Progenitor cell of endocrine pancreas (in vitro differentiated cells): ENCODE data around the gene CCDC136. TPM values are rescaled to one million over a fixed set of nuclear protein-coding genes. Genes with fewer than 3 reads are reported as not detected.

Experiments
- DNase-seq: peaks from one replicate; pipeline ENCODE4 v3.0.0; 2021; ENCODE audit warnings: low spot score; ENCODE audit not compliant: unreplicated experiment
- H3K27ac Mint-ChIP-seq: 2 replicates; pipeline ENCODE4 v1.8.0; 2021; ENCODE audit warnings: mild to moderate bottlenecking, moderate library complexity, mixed read lengths
- H3K27me3 Mint-ChIP-seq: 2 replicates; pipeline ENCODE4 v1.8.0; 2021; ENCODE audit warnings: mixed read lengths
- H3K36me3 Mint-ChIP-seq: 2 replicates; pipeline ENCODE4 v1.8.0; 2022; ENCODE audit warnings: mixed read lengths; ENCODE audit not compliant: insufficient read depth
- H3K4me1 Mint-ChIP-seq: 2 replicates; pipeline ENCODE4 v1.8.0; 2021; ENCODE audit warnings: low read depth, mixed read lengths
- H3K4me3 Mint-ChIP-seq: 2 replicates; pipeline ENCODE4 v1.8.0; 2021; ENCODE audit warnings: low read depth, mild to moderate bottlenecking, moderate library complexity, mixed read lengths
- H3K9me3 Mint-ChIP-seq: 2 replicates; pipeline ENCODE4 v1.8.0; 2021; ENCODE audit warnings: low read depth, mixed read lengths
- total RNA-seq: library from RNA; stranded (reverse); gene quantifications from 2 replicates; pipeline ENCODE4 v1.2.1, GENCODE V29; 2021
- TF ChIP-seq, protein P1 (sequence below): fragments of 200-600 bp; sonication (generic); IDR thresholded peaks from one replicate; pipeline ENCODE4 v1.5.0; 2021; ENCODE audit warnings: antibody characterized with exemption, mild to moderate bottlenecking; ENCODE audit not compliant: unreplicated experiment

The CCDC136 gene
- total RNA-seq, 1 donor from 2014 or later, result 74.2 TPM

DNA sequence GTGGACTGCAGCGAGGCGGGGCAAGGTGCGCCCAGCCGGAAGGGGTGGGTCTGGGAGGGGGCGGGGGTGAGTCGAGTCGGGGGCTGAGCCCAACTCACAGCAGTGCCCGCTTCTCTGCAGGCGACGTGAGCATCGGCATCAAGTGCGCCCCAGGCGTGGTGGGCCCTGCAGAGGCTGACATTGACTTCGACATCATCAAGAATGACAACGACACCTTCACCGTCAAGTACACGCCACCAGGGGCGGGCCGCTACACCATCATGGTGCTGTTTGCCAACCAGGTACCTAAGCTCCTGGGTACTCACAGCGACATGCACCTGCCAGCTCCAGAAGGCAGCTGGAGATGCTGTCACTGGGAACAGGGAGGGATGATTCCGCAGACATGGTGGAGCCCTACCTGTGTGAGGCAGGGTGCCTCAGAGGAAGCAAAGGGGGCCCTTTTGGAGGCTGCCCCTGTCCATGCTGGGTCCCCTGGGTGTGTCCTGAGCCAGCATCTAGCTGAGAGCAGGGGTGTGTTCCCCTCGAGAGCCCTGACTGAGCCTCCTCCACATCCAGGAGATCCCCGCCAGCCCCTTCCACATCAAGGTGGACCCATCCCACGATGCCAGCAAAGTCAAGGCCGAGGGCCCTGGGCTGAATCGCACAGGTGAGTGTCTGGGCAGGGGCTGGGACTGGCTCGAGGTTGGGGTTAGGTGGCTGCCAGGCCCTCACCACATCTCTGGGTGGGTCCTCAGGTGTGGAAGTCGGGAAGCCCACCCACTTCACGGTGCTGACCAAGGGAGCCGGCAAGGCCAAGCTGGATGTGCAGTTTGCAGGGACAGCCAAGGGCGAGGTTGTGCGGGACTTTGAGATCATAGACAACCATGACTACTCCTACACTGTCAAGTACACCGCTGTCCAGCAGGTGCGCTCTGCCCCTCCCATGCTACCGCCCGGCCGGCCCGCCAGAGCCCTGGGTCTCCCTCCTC lies 51.2 kb downstream of the CCDC136 start:
- Mint-ChIP-seq H3K36me3 (no peaks in the 10 kb centered on the region), H3K27me3 (no peaks in the 10 kb centered on the region), H3K4me3 (no peak overlapping the region), H3K9me3 (no peaks in the 10 kb centered on the region), H3K4me1 (no peaks in the 10 kb centered on the region), H3K27ac (no peak overlapping the region)
- no peak for DNase-seq
- TF ChIP-seq, protein P1, sequence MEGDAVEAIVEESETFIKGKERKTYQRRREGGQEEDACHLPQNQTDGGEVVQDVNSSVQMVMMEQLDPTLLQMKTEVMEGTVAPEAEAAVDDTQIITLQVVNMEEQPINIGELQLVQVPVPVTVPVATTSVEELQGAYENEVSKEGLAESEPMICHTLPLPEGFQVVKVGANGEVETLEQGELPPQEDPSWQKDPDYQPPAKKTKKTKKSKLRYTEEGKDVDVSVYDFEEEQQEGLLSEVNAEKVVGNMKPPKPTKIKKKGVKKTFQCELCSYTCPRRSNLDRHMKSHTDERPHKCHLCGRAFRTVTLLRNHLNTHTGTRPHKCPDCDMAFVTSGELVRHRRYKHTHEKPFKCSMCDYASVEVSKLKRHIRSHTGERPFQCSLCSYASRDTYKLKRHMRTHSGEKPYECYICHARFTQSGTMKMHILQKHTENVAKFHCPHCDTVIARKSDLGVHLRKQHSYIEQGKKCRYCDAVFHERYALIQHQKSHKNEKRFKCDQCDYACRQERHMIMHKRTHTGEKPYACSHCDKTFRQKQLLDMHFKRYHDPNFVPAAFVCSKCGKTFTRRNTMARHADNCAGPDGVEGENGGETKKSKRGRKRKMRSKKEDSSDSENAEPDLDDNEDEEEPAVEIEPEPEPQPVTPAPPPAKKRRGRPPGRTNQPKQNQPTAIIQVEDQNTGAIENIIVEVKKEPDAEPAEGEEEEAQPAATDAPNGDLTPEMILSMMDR, result no peak

DNA sequence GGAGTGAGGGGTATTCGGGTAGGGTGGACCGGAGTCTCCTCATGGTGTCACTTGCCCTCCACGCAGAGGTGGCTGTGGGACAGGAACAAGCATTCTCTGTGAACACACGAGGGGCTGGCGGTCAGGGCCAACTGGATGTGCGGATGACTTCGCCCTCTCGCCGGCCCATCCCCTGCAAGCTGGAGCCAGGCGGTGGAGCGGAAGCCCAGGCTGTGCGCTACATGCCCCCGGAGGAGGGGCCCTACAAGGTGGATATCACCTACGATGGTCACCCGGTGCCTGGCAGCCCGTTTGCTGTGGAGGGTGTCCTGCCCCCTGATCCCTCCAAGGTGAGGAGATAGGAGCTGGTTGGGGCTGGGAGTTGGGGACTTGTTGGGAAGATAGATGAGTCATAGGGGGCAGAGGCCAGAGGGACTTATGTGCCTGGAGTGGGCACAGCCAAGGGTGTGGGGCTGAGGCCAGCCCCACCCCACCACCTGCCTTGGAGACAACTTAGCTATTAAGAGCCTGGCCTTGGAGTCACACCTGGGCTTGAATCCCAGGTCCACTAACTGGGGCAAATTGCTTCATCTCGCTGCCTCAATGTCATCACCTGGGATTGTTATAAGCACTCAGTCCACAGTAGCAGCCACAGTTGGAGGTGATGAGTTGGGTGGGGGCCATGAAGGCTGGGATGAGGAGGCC lies 52.3 kb downstream of the CCDC136 start:
- no peaks in the 10 kb centered on the region for H3K4me1 Mint-ChIP-seq
- no peaks in the 10 kb centered on the region for H3K9me3 Mint-ChIP-seq
- DNase-seq, result no peak
- H3K36me3 Mint-ChIP-seq, result no peaks in the 10 kb centered on the region
- H3K27ac Mint-ChIP-seq, result no peak overlapping the region
- TF ChIP-seq, protein P1, result no peak
- H3K4me3 Mint-ChIP-seq, result no peak overlapping the region
- no peaks in the 10 kb centered on the region for H3K27me3 Mint-ChIP-seq

DNA sequence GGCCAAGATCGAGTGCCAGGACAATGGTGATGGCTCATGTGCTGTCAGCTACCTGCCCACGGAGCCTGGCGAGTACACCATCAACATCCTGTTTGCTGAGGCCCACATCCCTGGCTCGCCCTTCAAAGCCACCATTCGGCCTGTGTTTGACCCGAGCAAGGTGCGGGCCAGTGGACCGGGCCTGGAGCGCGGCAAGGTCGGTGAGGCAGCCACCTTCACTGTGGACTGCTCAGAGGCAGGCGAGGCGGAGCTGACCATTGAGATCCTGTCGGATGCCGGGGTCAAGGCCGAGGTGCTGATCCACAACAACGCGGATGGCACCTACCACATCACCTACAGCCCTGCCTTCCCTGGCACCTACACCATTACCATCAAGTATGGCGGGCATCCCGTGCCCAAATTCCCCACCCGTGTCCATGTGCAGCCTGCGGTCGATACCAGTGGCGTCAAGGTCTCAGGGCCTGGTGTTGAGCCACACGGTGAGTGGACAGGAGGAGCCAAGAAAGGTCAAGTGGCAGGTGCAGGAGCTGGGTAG lies 53.1 kb downstream of the CCDC136 start:
- TF ChIP-seq, protein P1, result no peak
- H3K4me3 Mint-ChIP-seq, result no peak overlapping the region
- H3K27ac Mint-ChIP-seq, result no peak overlapping the region
- no peaks in the 10 kb centered on the region for H3K27me3 Mint-ChIP-seq
- no peaks in the 10 kb centered on the region for H3K36me3 Mint-ChIP-seq
- no peaks in the 10 kb centered on the region for H3K9me3 Mint-ChIP-seq
- DNase-seq, result no peak
- H3K4me1 Mint-ChIP-seq, result no peaks in the 10 kb centered on the region

DNA sequence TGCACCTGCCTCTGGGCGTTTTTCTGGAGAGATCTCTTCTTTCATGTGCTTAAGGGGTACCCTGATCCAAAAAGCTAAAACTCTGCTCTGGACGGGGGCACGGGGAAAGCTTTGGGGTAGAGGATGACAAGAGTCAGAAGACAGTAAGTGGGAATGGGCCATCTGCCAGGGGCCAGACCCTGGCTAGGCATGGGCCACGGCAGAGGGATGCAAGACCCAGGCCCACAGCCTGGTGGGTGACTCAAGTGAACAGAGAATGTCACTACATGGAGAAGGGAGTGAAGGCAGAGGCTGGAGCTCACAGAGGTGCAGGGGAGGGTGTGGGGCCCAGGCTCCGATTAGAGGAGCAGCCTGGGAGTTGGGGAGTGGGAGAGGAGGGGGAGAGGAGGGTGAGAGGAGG lies 53.7 kb downstream of the CCDC136 start:
- TF ChIP-seq, protein P1, result no peak
- H3K27me3 Mint-ChIP-seq, result peaks cover 2% of the 10 kb centered on the region
- DNase-seq, result no peak
- no peaks in the 10 kb centered on the region for H3K9me3 Mint-ChIP-seq
- H3K4me3 Mint-ChIP-seq, result no peak overlapping the region
- no peaks in the 10 kb centered on the region for H3K4me1 Mint-ChIP-seq
- H3K36me3 Mint-ChIP-seq, result no peaks in the 10 kb centered on the region
- no peak overlapping the region for H3K27ac Mint-ChIP-seq

DNA sequence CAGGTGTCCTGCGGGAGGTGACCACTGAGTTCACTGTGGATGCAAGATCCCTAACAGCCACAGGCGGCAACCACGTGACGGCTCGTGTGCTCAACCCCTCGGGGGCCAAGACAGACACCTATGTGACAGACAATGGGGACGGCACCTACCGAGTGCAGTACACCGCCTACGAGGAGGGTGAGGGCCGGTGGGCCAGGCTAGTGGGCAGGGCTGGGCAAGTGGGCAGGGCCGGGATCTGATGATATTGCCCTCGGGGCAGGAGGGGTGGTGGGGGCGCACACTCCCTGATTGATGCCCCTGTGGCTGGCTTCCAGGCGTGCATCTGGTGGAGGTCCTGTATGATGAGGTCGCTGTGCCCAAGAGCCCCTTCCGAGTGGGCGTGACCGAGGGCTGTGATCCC lies 54.2 kb downstream of the CCDC136 start:
- H3K9me3 Mint-ChIP-seq, result no peaks in the 10 kb centered on the region
- peaks cover 2% of the 10 kb centered on the region for H3K27me3 Mint-ChIP-seq
- no peaks in the 10 kb centered on the region for H3K36me3 Mint-ChIP-seq
- no peak for DNase-seq
- TF ChIP-seq, protein P1, result no peak
- H3K4me3 Mint-ChIP-seq, result no peak overlapping the region
- H3K4me1 Mint-ChIP-seq, result no peaks in the 10 kb centered on the region
- H3K27ac Mint-ChIP-seq, result no peak overlapping the region
